K562 (cell line): ENCODE measurements around the gene SLC30A10. TPM values are rescaled to one million over a fixed set of nuclear protein-coding genes. Genes with fewer than 3 reads are reported as not detected.

ENCODE experiments used
- BHLHE40 ChIP-seq: IDR thresholded peaks from 2 replicates; pipeline ENCODE4 v1.6.1; 2011; ENCODE audit warnings: low read length, improper control_type of control experiment
- ETV6 ChIP-seq, 3 experiments: fragments of 150-350 bp in 1 of 3; sonication (generic) in 1 of 3; formaldehyde crosslinking in 1 of 3; IDR thresholded peaks; 2 replicates each; pipeline versions ENCODE4 v1.6.1 to v1.8.0; 2014 to 2022; ENCODE audit warnings: borderline replicate concordance in 2 of 3, low read depth in 2 of 3, antibody characterized with exemption in 1 of 3, low read length in 1 of 3, mild to moderate bottlenecking in 1 of 3, missing genetic modification reagents in 1 of 3
- MAFF ChIP-seq: IDR thresholded peaks from 2 replicates; pipeline ENCODE4 v1.6.1; 2012; ENCODE audit warnings: low read length, improper control_type of control experiment
- MAFG ChIP-seq: fragments of 450-650 bp; conservative IDR thresholded peaks from 2 replicates; pipeline ENCODE4 v1.6.1; 2016; ENCODE audit warnings: missing genetic modification characterization, missing compliant biosample characterization
- MCM7 ChIP-seq, 2 experiments: fragments of 450-650 bp; IDR thresholded peaks; 2 replicates each; pipeline ENCODE4 v1.6.1; 2016 to 2018
- MNT ChIP-seq, 2 experiments: fragments of 450-650 bp; conservative IDR thresholded peaks; 2 replicates each; pipeline ENCODE4 v1.6.1; 2017; ENCODE audit warnings: mild to moderate bottlenecking in 2 of 2, moderate library complexity in 2 of 2
- MYBL2 ChIP-seq, 2 experiments: fragments of 450-650 bp in 1 of 2; sonication (generic) in 1 of 2; formaldehyde crosslinking in 1 of 2; IDR thresholded peaks; 2 replicates each; pipeline versions ENCODE4 v1.6.1 to v1.8.1; 2017 to 2022; ENCODE audit warnings: borderline replicate concordance in 1 of 2, inconsistent platforms in 1 of 2, low read depth in 1 of 2, mild to moderate bottlenecking in 1 of 2, missing genetic modification reagents in 1 of 2, moderate library complexity in 1 of 2
- MYC ChIP-seq, 2 experiments: fragments of 250-450 bp in 1 of 2; sonication (Bioruptor Pico) in 1 of 2; IDR thresholded peaks; 2 replicates each; pipeline versions ENCODE4 v1.5.1 to v1.6.1; 2012 to 2021; ENCODE audit warnings: low read depth in 2 of 2, borderline replicate concordance in 1 of 2, improper control_type of control experiment in 1 of 2, low read length in 1 of 2, mild to moderate bottlenecking in 1 of 2, moderate library complexity in 1 of 2
- NR4A1 ChIP-seq, 2 experiments: fragments of 250-450 bp in 1 of 2; fragments of 450-650 bp in 1 of 2; sonication (Bioruptor Pico) in 1 of 2; IDR thresholded peaks; 2 replicates each; pipeline versions ENCODE4 v1.4.0 to v1.6.1; 2016 to 2020; ENCODE audit warnings: mild to moderate bottlenecking in 2 of 2, missing compliant biosample characterization in 1 of 2, missing genetic modification characterization in 1 of 2, moderate library complexity in 1 of 2
- SIRT6 ChIP-seq: IDR thresholded peaks from one replicate; pipeline ENCODE4 v1.6.1; 2012; ENCODE audit warnings: low read depth, mild to moderate bottlenecking, control low read depth, inconsistent platforms, low read length, moderate library complexity
- SP2 ChIP-seq: IDR thresholded peaks from 2 replicates; pipeline ENCODE4 v1.6.1; 2011; ENCODE audit warnings: mild to moderate bottlenecking, low read depth, low read length, moderate library complexity; ENCODE audit not compliant: poor library complexity, severe bottlenecking; ENCODE audit errors: extremely low read depth
- SRSF1 ChIP-seq: fragments of 200-400 bp; formaldehyde crosslinking; IDR thresholded peaks from 2 replicates; pipeline ENCODE4 v1.6.1; 2017; ENCODE audit warnings: mild to moderate bottlenecking, low read depth, low read length, moderate library complexity
- TAF7 ChIP-seq: fragments of 450-650 bp; IDR thresholded peaks from 2 replicates; pipeline ENCODE4 v1.6.1; 2016; ENCODE audit warnings: missing genetic modification characterization, missing compliant biosample characterization
- TCF7 ChIP-seq: sonication (generic); IDR thresholded peaks from 2 replicates; pipeline ENCODE4 v1.6.1; 2016; ENCODE audit warnings: antibody characterized with exemption, borderline replicate concordance
- ZBTB8A ChIP-seq: fragments of 450-650 bp; IDR thresholded peaks from 2 replicates; pipeline ENCODE4 v1.6.1; 2018; ENCODE audit warnings: mild to moderate bottlenecking, moderate library complexity; ENCODE audit not compliant: partially characterized antibody
- ZNF79 ChIP-seq: fragments of 250-450 bp; sonication (Bioruptor Pico); IDR thresholded peaks from 2 replicates; pipeline ENCODE4 v1.4.0; 2020; ENCODE audit warnings: low read depth, mild to moderate bottlenecking, moderate library complexity
- ZZZ3 ChIP-seq: fragments of 450-650 bp; IDR thresholded peaks from 2 replicates; pipeline ENCODE4 v1.6.1; 2016; ENCODE audit warnings: antibody characterized with exemption, mild to moderate bottlenecking, moderate library complexity
- polyA plus RNA-seq, 8 experiments: library from polyadenylated mRNA; depleted of rRNA in 4 of 8; stranded (reverse) in 5 of 8; unstranded in 3 of 8; fragments of >200 nt; fragmentation: Nextera tagmentation in 2 of 8; fragmentation: Illumina TruSeq in 1 of 8; extraction: Ambion mirVana in 2 of 8; extraction: Trizol in 1 of 8; gene quantifications; 2 replicates each; pipeline versions ENCODE4 v1.2.1 to v1.2.3, GENCODE V29; 2011 to 2014; ENCODE audit warnings: inconsistent platforms in 1 of 8, missing spikeins in 1 of 8
- total RNA-seq, 7 experiments: library from RNA; depleted of rRNA in 6 of 7; stranded (reverse); fragments of >200 nt in 6 of 7; fragmentation: Illumina TruSeq in 2 of 7; extraction: Trizol in 2 of 7; gene quantifications; 2 replicates each; pipeline versions ENCODE4 v1.2.1 to v1.2.3, GENCODE V29; 2011 to 2021; ENCODE audit warnings: low replicate concordance in 1 of 7
- TF ChIP-seq, protein P1 (sequence below): fragments of 200-400 bp; formaldehyde crosslinking; IDR thresholded peaks from 2 replicates; pipeline ENCODE4 v1.6.1; 2017; ENCODE audit warnings: mild to moderate bottlenecking, low read depth, low read length, moderate library complexity
- TF ChIP-seq, protein P2 (sequence below), 3 experiments: fragments of 200-800 bp in 1 of 3; sonication (Bioruptor generic) in 1 of 3; sonication (generic) in 1 of 3; formaldehyde crosslinking in 1 of 3; IDR thresholded peaks; 2 replicates each; pipeline versions ENCODE4 v1.6.1 to v1.8.0; 2016 to 2022; ENCODE audit warnings: mild to moderate bottlenecking in 2 of 3, missing compliant biosample characterization in 2 of 3, missing genetic modification characterization in 2 of 3, missing genetic modification reagents in 1 of 3

SLC30A10 gene
- total and polyA plus RNA-seq, 9 of the 15 experiments (the other 6 are each of a cell fraction or from before 2014, with no cell fraction given) = 2.6 to 11.3 (median 7.1) TPM

GRCh38 chr1:219973213-219973612 lies 44.9 kb upstream of the SLC30A10 start (continued):
- TF ChIP-seq MYC (IDR thresholded peaks at IDR 0.05; ENCODE audit: low read depth, low read length) = no peak
- TF ChIP-seq MYC (CRISPR knock-in tag; IDR thresholded peaks at IDR 0.05; ENCODE audit: borderline replicate concordance, low read depth) = no peak
- 0 out of 2 replicates have a peak, but pooled peaks have one; percentile 17 for TF ChIP-seq BHLHE40
- TF ChIP-seq ZNF79 (CRISPR knock-in tag) = no peak
- TF ChIP-seq, protein P1, sequence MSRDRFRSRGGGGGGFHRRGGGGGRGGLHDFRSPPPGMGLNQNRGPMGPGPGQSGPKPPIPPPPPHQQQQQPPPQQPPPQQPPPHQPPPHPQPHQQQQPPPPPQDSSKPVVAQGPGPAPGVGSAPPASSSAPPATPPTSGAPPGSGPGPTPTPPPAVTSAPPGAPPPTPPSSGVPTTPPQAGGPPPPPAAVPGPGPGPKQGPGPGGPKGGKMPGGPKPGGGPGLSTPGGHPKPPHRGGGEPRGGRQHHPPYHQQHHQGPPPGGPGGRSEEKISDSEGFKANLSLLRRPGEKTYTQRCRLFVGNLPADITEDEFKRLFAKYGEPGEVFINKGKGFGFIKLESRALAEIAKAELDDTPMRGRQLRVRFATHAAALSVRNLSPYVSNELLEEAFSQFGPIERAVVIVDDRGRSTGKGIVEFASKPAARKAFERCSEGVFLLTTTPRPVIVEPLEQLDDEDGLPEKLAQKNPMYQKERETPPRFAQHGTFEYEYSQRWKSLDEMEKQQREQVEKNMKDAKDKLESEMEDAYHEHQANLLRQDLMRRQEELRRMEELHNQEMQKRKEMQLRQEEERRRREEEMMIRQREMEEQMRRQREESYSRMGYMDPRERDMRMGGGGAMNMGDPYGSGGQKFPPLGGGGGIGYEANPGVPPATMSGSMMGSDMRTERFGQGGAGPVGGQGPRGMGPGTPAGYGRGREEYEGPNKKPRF = no peak
- TF ChIP-seq SIRT6 = no peak
- TF ChIP-seq MAFF = peak; percentile 20; the same call in 1 of the 2 replicates
- no peak for TF ChIP-seq TAF7
- no peak for TF ChIP-seq TCF7
- TF ChIP-seq, protein P2, sequence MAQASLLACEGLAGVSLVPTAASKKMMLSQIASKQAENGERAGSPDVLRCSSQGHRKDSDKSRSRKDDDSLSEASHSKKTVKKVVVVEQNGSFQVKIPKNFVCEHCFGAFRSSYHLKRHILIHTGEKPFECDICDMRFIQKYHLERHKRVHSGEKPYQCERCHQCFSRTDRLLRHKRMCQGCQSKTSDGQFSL (CRISPR knock-in tag; IDR thresholded peaks at IDR 0.05) = no peak
- TF ChIP-seq, protein P2 (tag; IDR thresholded peaks at IDR 0.05) = no peak
- no peak for TF ChIP-seq ZZZ3
- no peak for TF ChIP-seq NR4A1 (CRISPR knock-in tag; IDR thresholded peaks at IDR 0.05)
- TF ChIP-seq NR4A1 (tag; IDR thresholded peaks at IDR 0.05) = no peak
- TF ChIP-seq MAFG (tag) = peak; percentile 35
- TF ChIP-seq ZBTB8A = no peak
- TF ChIP-seq SP2 = no peak
- no peak for TF ChIP-seq ETV6 (IDR thresholded peaks at IDR 0.05; ENCODE audit: borderline replicate concordance in 1 of 2, low read depth in 2 of 2, low read length in 1 of 2)
- no peak for TF ChIP-seq ETV6 (CRISPR knock-in tag; IDR thresholded peaks at IDR 0.05; ENCODE audit: borderline replicate concordance)
- TF ChIP-seq MCM7 (IDR thresholded peaks at IDR 0.05) = no peak
- peak; percentile 47; the same call in 1 of the 2 replicates for TF ChIP-seq MYBL2 (IDR thresholded peaks at IDR 0.05; ENCODE audit: low read depth)
- TF ChIP-seq MYBL2 (CRISPR knock-in tag; IDR thresholded peaks at IDR 0.05; ENCODE audit: borderline replicate concordance) = no peak
- peak in 1 of 2 experiments; percentile 67; a peak in 2 of 4 replicates for TF ChIP-seq MNT (conservative IDR thresholded peaks at IDR 0.05)
- no peak for TF ChIP-seq SRSF1
